ENCODE measurements around the gene XPO1.

GRCh38 chr2:61433606-61434005 lies 104.5 kb downstream of the XPO1 start:
- TF ChIP-seq CTCF (IDR thresholded peaks at IDR 0.05) = no peak
- no peak for TF ChIP-seq POLR2A (IDR thresholded peaks at IDR 0.05)
- TF ChIP-seq POLR2AphosphoS5 (IDR thresholded peaks at IDR 0.05) = no peak

Measured in upper lobe of left lung (tissue), 4 donors.